ENCODE data around the gene WDR27. TPM values are rescaled to one million over a fixed set of nuclear protein-coding genes. Genes with fewer than 3 reads are reported as not detected.

Gene WDR27
- total and polyA plus RNA-seq, 7 donors: 1.2 to 46.0 (median 20.0) TPM

DNA sequence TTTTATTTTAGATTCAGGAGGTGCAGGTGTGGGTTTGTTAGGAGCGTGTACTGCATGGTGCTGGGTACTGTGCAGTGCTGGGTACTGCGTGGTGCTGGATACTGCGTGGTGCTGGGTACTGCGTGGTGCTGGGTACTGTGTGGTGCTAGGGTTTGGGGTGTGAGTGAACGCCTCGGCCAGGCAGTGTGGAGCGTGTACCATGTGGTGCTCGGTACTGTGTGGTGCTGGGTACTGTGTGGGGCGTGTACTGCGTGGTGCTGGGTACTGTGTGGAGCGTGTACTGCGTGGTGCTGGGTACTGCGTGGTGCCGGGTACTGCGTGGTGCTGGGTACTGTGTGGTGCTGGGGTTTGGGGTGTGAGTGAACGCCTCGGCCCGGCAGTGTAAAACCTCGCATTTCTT lies 62.9 kb downstream of the WDR27 start:
- 94 to 96% methylated on average over 19 of the region's 19 CpGs for WGBS, 2 donors
- Histone ChIP-seq H3K4me3 (no peak overlapping the region), H3K36me3 (peaks cover 0 to 16% (median 5%) of the 10 kb centered on the region in 4 donors), H3K27ac (no peak overlapping the region), H3K4me1 (peaks cover 0 to 6% (median 1%) of the 10 kb centered on the region in 4 donors), H3K9me3 (no peaks in the 10 kb centered on the region), H3K27me3 (no peaks in the 10 kb centered on the region)
- intact Hi-C loops (cut with DNase I): no loop called here
- TF ChIP-seq, protein P1, sequence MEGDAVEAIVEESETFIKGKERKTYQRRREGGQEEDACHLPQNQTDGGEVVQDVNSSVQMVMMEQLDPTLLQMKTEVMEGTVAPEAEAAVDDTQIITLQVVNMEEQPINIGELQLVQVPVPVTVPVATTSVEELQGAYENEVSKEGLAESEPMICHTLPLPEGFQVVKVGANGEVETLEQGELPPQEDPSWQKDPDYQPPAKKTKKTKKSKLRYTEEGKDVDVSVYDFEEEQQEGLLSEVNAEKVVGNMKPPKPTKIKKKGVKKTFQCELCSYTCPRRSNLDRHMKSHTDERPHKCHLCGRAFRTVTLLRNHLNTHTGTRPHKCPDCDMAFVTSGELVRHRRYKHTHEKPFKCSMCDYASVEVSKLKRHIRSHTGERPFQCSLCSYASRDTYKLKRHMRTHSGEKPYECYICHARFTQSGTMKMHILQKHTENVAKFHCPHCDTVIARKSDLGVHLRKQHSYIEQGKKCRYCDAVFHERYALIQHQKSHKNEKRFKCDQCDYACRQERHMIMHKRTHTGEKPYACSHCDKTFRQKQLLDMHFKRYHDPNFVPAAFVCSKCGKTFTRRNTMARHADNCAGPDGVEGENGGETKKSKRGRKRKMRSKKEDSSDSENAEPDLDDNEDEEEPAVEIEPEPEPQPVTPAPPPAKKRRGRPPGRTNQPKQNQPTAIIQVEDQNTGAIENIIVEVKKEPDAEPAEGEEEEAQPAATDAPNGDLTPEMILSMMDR (IDR thresholded peaks at IDR 0.05): no peak
- no peak for TF ChIP-seq POLR2A (IDR thresholded peaks at IDR 0.05)
- TF ChIP-seq POLR2AphosphoS5 (IDR thresholded peaks at IDR 0.05): no peak
- no peak for TF ChIP-seq EP300 (IDR thresholded peaks at IDR 0.05)
- DNase-seq: no peak

DNA sequence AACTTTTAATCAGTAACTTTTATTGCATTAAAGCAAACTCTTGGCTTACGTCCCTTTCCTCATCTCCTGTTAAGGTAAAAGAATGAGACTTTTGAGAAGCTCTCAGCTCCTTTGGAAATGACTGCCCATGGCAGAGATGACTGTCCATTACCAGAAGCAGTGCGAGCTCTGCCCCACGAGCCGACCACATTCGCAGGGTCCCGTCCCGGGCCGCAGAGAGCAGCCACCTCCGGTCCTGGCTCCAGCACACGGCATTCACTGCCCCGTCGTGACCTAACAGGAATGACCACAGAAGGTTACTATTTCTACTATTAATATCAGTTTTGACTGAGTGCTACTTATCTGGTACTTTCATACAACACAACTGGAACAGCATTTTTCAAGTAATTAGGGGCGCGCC lies 63.4 kb downstream of the WDR27 start:
- WGBS, 2 donors: 30 to 83% methylated on average over 14 of the region's 14 CpGs
- Histone ChIP-seq H3K4me3 (no peak overlapping the region), H3K36me3 (peaks cover 0 to 21% (median 8%) of the 10 kb centered on the region in 4 donors), H3K4me1 (peaks cover 0 to 6% (median 1%) of the 10 kb centered on the region in 4 donors), H3K9me3 (no peaks in the 10 kb centered on the region), H3K27me3 (no peaks in the 10 kb centered on the region), H3K27ac (no peak overlapping the region)
- intact Hi-C loops (cut with DNase I): no loop called here
- no peak for DNase-seq
- TF ChIP-seq POLR2AphosphoS5 (IDR thresholded peaks at IDR 0.05): no peak
- TF ChIP-seq, protein P1 (IDR thresholded peaks at IDR 0.05): no peak
- TF ChIP-seq POLR2A (IDR thresholded peaks at IDR 0.05): no peak
- TF ChIP-seq EP300 (IDR thresholded peaks at IDR 0.05): no peak

DNA sequence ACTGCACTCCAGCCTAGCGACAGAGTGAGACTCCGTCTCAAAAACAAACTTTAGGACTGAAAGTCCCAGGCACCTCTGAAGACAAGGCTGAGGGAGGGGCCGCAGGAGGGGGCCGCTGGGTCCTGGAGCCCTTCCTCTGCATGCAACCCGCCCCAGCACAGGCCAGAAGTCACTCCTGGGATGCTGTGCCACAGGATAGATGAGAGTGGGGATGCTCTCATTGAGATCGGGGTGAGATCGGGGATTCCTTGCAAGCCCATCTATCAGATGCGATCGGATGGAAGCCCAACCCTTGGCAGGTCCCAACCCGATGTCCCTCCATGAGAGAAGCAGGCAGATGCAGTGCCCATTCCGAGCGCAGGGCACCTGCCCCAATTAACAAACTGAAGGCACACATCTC lies 66.5 kb downstream of the WDR27 start:
- WGBS, 2 donors: 96 to 97% methylated on average over 12 of the region's 12 CpGs
- Histone ChIP-seq H3K4me1 (peaks cover 0 to 6% (median under 1%) of the 10 kb centered on the region in 4 donors), H3K27me3 (no peaks in the 10 kb centered on the region), H3K9me3 (no peaks in the 10 kb centered on the region), H3K4me3 (no peak overlapping the region), H3K36me3 (peaks cover 0 to 43% (median 14%) of the 10 kb centered on the region in 4 donors), H3K27ac (no peak overlapping the region)
- intact Hi-C loops (cut with DNase I): no loop called here
- TF ChIP-seq EP300 (IDR thresholded peaks at IDR 0.05): no peak
- TF ChIP-seq, protein P1 (IDR thresholded peaks at IDR 0.05): no peak
- TF ChIP-seq POLR2A (IDR thresholded peaks at IDR 0.05): no peak
- no peak for TF ChIP-seq POLR2AphosphoS5 (IDR thresholded peaks at IDR 0.05)
- DNase-seq: no peak

DNA sequence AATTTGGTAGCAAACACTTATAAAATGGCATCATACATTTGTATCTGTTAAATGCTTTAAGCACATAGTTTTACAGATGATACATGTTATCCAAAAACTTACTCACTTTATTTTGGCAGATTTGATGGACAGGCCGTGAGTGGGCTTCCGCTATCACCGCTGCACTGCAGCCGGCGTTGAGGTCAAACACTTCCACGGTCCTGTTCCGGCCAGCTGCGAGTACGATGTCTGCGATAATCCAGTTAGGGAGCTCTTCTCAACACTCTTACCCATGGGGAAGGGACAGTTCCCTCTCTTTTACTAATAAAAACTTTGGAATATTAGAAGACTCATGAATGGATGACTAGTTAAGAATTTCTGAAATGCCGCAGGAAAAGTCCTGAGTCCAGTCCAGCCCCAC lies 69.0 kb downstream of the WDR27 start:
- 95 to 97% methylated on average over 11 of the region's 11 CpGs for WGBS, 2 donors
- no peaks in the 10 kb centered on the region for H3K9me3 ChIP-seq
- no peak overlapping the region for H3K4me3 ChIP-seq
- intact Hi-C loops (cut with DNase I): no loop called here
- TF ChIP-seq POLR2AphosphoS5 (IDR thresholded peaks at IDR 0.05) (no peak), POLR2A (IDR thresholded peaks at IDR 0.05) (no peak), EP300 (IDR thresholded peaks at IDR 0.05) (no peak)
- TF ChIP-seq, protein P1 (IDR thresholded peaks at IDR 0.05): no peak
- H3K27ac ChIP-seq: no peak overlapping the region
- DNase-seq: no peak
- no peaks in the 10 kb centered on the region for H3K4me1 ChIP-seq
- H3K27me3 ChIP-seq: no peaks in the 10 kb centered on the region
- H3K36me3 ChIP-seq: peaks cover 0 to 39% (median 14%) of the 10 kb centered on the region in 4 donors

DNA sequence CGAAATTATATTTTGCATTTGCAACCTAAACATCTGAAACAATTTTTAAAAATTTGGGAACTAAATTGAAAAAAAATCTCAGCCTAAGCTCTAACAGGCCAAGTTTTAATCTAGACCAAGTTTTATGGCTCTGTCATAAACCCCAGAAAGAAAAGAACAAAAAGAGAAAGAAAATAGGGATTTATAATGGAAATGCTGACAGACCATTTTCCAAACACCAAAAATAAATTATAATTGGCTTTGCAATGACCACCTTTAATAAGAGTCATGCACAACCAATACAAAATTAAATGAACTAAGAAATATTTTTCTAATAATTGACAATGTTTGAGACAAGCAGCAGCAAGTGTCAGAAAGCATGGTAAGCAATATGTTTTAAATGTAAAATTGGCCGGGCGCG lies 72.6 kb downstream of the WDR27 start:
- intact Hi-C loops (cut with DNase I): no loop called here
- WGBS, 2 donors: 72 to 74% methylated on average over 4 of the region's 4 CpGs
- H3K36me3 ChIP-seq: peaks cover 0 to 58% (median 13%) of the 10 kb centered on the region in 4 donors

More for the DNA sequence above, 72.6 kb downstream of the WDR27 start:
- H3K9me3 ChIP-seq: no peaks in the 10 kb centered on the region
- H3K4me3 ChIP-seq: no peak overlapping the region
- H3K27ac ChIP-seq: no peak overlapping the region
- DNase-seq: no peak
- H3K4me1 ChIP-seq: no peaks in the 10 kb centered on the region
- TF ChIP-seq EP300 (IDR thresholded peaks at IDR 0.05) (no peak), POLR2A (IDR thresholded peaks at IDR 0.05) (no peak), POLR2AphosphoS5 (IDR thresholded peaks at IDR 0.05) (no peak)
- TF ChIP-seq, protein P1 (IDR thresholded peaks at IDR 0.05): no peak
- H3K27me3 ChIP-seq: no peaks in the 10 kb centered on the region

Measured in sigmoid colon (tissue), 7 donors.